Spleen (tissue), 11 donors: ENCODE data around the gene SAA4. TPM values are rescaled to one million over a fixed set of nuclear protein-coding genes. Genes with fewer than 3 reads are reported as not detected.
"Not testable (repeated sequence)": the region's sequence is repeated elsewhere in the genome, so short reads cannot be mapped to it uniquely, and the experiment has no call there.

Experiments used
- DNase-seq: peaks from one replicate; pipeline ENCODE4 v3.0.0-alpha.2; 2020
- H3K27ac ChIP-seq, 8 donors: fragments of 200-600 bp; sonication (generic) in 7 of 8; 1 replicate in 4 of 8; 2 replicates in 4 of 8; pipeline versions ENCODE4 v1.5.0 to v1.8.0; 2016 to 2021; ENCODE audit warnings: inconsistent platforms in 4 of 8, mild to moderate bottlenecking in 4 of 8, moderate library complexity in 1 of 8
- H3K27me3 ChIP-seq, 7 donors: fragments of 200-600 bp; sonication (generic) in 6 of 7; replicated peaks in 1 of 7; 1 replicate in 4 of 7; 2 replicates in 3 of 7; pipeline versions ENCODE4 v1.5.0 to v1.8.0; 2016 to 2021; ENCODE audit warnings: inconsistent platforms in 3 of 7, mild to moderate bottlenecking in 1 of 7
- H3K36me3 ChIP-seq, 6 donors: fragments of 200-600 bp; sonication (generic) in 5 of 6; 1 replicate in 4 of 6; 2 replicates in 2 of 6; pipeline versions ENCODE4 v1.5.0 to v1.8.0; 2016 to 2021; ENCODE audit warnings: inconsistent platforms in 2 of 6
- H3K4me1 ChIP-seq, 6 donors: fragments of 200-600 bp; sonication (generic) in 5 of 6; 1 replicate in 3 of 6; 2 replicates in 3 of 6; pipeline versions ENCODE4 v1.5.0 to v1.8.0; 2016 to 2021; ENCODE audit warnings: inconsistent platforms in 3 of 6
- H3K4me3 ChIP-seq, 8 donors: fragments of 200-600 bp; sonication (generic) in 7 of 8; 1 replicate in 4 of 8; 2 replicates in 4 of 8; pipeline versions ENCODE4 v1.5.0 to v1.8.0; 2016 to 2021; ENCODE audit warnings: inconsistent platforms in 4 of 8, mild to moderate bottlenecking in 4 of 8, moderate library complexity in 2 of 8
- H3K9me3 ChIP-seq, 8 donors: fragments of 200-600 bp; sonication (generic) in 7 of 8; 1 replicate in 4 of 8; 2 replicates in 4 of 8; pipeline versions ENCODE4 v1.5.0 to v1.8.0; 2016 to 2021; ENCODE audit warnings: inconsistent platforms in 4 of 8
- POLR2A ChIP-seq, 3 donors: fragments of 450-650 bp; IDR thresholded peaks; one replicate each; pipeline ENCODE4 v1.5.1; 2017; ENCODE audit warnings: antibody characterized with exemption in 3 of 3, mild to moderate bottlenecking in 1 of 3
- POLR2AphosphoS5 ChIP-seq, 3 donors: sonication (generic); formaldehyde crosslinking; IDR thresholded peaks; one replicate each; pipeline ENCODE4 v1.5.1; 2017; ENCODE audit warnings: antibody characterized with exemption in 3 of 3
- WGBS, 5 donors: extraction: QIAGEN DNeasy Blood & Tissue Kit in 3 of 5; methylation state at CpG; one replicate each; pipeline versions ENCODE4 v1.1.5 to v1.1.7; 2013 to 2018; 5-methylcytosine and 5-hydroxymethylcytosine counted together
- intact Hi-C: fragments of 100-400 bp; cut with DNase I; formaldehyde crosslinking; loops from one replicate; pipeline ENCODE4 v1.15.0; 2023; ENCODE audit warnings: low total_unique reads
- polyA plus RNA-seq, 3 donors: library from polyadenylated mRNA; stranded (reverse); fragments of 200-250 nt; gene quantifications; one replicate each; pipeline ENCODE4 v1.2.1, GENCODE V29; 2013
- total RNA-seq, 7 donors: library from RNA; depleted of rRNA in 3 of 7; stranded (reverse); fragments of >200 nt in 3 of 7; fragmentation: NEBNext Ultra II Directional in 4 of 7; extraction: Animal tissue kit (Norgen Biotek cat#: 25700) in 4 of 7; gene quantifications; one replicate each; pipeline versions ENCODE4 v1.1.0 to v1.2.1, GENCODE V29; 2016 to 2021
- TF ChIP-seq, protein P1 (sequence below), 11 experiments: fragments of 200-600 bp in 7 of 11; fragments of 450-650 bp in 4 of 11; sonication (generic) in 4 of 11; IDR thresholded peaks in 8 of 11; conservative IDR thresholded peaks in 3 of 11; 1 replicate in 7 of 11; 2 replicates in 4 of 11; pipeline versions ENCODE4 v1.4.0 to v1.8.0; 2016 to 2021; ENCODE audit warnings: antibody characterized with exemption in 11 of 11, inconsistent platforms in 4 of 11, mild to moderate bottlenecking in 1 of 11
- donor health status: healthy with polysubstance abuse.
- donor health status: DM: no; HTN: no; CAD: no; lungs with moderate emphysema.
- donor health status: DM: no; HTN: no; CAD: no.
- donor health status: Bipolar disorder and iron deficiency.
- donor health status: healthy.
- donor health status: DM: no; HTN: no; CAD: no.
- donor health status: DM: yes; HTN: yes; CAD: no.

The SAA4 gene
- total and polyA plus RNA-seq, 10 donors: 0.22 TPM; not detected in 9

DNA sequence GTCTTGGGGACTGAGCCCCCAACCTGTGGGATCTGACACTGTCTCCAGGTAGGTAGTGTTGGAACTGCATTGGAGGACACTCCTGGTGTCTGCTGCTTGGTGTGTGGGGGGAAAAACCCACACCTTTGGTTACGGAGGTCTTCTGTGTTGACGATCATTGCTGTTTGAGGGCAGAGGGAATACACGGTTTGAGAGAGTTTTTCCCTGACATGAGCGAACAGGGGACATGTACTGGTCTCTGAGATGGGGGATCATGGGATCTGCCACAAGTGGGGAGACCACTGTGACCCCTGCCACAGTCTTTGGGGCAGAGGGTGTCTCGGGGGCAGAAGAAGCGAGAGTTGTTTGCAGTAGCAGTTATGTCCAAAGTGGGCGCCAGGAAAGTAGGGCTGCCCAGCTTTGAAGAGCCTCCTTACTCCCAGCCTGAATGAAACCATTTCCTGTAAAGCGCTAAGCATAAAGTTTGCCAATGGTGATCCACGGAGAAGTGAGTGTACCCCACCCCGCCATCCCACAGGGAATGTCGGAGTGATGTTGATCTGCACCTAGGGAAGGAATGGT is 17.3 kb upstream of the SAA4 start:
- H3K27ac ChIP-seq: no peak overlapping the region
- intact Hi-C loops: no loop called here
- no peaks in the 10 kb centered on the region for H3K36me3 ChIP-seq
- no peaks in the 10 kb centered on the region for H3K9me3 ChIP-seq
- no peak for TF ChIP-seq POLR2AphosphoS5 (IDR thresholded peaks at IDR 0.05)
- DNase-seq: no peak
- H3K4me1 ChIP-seq: no peaks in the 10 kb centered on the region
- no peak overlapping the region for H3K4me3 ChIP-seq
- 79 to 88% (median 85%) methylated on average over 11 of the region's 11 CpGs for WGBS, 5 donors
- H3K27me3 ChIP-seq: no peaks in the 10 kb centered on the region

DNA sequence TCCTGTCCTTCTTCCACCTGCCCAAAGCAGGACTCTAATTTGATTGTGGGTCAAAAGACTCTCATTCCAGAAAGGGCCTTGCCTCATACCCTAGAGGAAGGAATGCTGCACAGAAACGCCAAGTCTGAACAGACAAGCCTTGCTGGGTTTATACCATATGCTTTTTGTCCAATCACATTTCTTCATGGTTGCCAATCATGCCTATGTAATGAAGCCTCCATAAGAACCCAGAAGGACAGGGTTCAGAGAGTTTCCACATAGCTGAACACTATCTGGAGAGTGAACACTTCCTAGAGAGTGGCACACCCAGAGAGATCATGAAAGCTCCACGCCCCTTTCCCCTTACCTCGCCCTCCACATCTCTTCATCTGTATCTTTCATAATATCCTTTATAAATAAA is 16.6 kb upstream of the SAA4 start:
- intact Hi-C loops: no loop called here
- H3K4me1 ChIP-seq: no peaks in the 10 kb centered on the region
- TF ChIP-seq, protein P1, sequence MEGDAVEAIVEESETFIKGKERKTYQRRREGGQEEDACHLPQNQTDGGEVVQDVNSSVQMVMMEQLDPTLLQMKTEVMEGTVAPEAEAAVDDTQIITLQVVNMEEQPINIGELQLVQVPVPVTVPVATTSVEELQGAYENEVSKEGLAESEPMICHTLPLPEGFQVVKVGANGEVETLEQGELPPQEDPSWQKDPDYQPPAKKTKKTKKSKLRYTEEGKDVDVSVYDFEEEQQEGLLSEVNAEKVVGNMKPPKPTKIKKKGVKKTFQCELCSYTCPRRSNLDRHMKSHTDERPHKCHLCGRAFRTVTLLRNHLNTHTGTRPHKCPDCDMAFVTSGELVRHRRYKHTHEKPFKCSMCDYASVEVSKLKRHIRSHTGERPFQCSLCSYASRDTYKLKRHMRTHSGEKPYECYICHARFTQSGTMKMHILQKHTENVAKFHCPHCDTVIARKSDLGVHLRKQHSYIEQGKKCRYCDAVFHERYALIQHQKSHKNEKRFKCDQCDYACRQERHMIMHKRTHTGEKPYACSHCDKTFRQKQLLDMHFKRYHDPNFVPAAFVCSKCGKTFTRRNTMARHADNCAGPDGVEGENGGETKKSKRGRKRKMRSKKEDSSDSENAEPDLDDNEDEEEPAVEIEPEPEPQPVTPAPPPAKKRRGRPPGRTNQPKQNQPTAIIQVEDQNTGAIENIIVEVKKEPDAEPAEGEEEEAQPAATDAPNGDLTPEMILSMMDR (IDR thresholded peaks at IDR 0.05 in 8 of 11, conservative IDR thresholded peaks at IDR 0.05 in 3 of 11): no peak
- no peak for TF ChIP-seq POLR2A (IDR thresholded peaks at IDR 0.05)
- no peak for TF ChIP-seq POLR2AphosphoS5 (IDR thresholded peaks at IDR 0.05)
- no peaks in the 10 kb centered on the region for H3K27me3 ChIP-seq
- whole genome bisulfite sequencing, 5 donors: 78 to 94% (median 84%) methylated on average over 3 of the region's 3 CpGs
- H3K36me3 ChIP-seq: no peaks in the 10 kb centered on the region
- DNase-seq: no peak
- no peaks in the 10 kb centered on the region for H3K9me3 ChIP-seq
- no peak overlapping the region for H3K27ac ChIP-seq
- H3K4me3 ChIP-seq: no peak overlapping the region

DNA sequence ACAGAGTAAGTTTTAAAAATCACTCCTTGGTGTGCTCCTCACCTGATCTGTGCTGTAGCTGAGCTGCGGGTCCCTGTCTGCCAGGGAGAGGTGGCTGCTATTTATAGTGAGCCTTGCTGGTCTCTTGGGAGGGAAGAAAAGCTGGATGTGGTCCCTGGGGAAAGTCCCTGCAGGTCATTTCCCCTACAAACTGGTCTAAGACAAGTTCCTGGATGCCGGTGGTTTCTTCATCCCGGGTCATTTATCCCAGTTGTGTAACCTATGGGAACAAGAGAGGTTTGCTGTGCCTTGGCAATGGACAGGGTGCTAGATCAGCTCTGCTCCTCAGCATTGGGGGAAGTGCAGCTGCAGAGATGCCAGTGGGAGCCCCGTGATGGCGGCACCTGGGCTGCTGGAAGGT is 12.0 kb upstream of the SAA4 start, which contains the start of gene SAA2:
Gene SAA2, minus strand, starts transcription at position 108 of the 400 bp plus-strand sequence. CDS start 657 bp downstream, outside the sequence.
- Histone ChIP-seq H3K27me3 (no peaks in the 10 kb centered on the region), H3K4me1 (peaks cover 0 to 10% (median 0%) of the 10 kb centered on the region in 6 donors), H3K4me3 (no peak within 1 kb of the TSS), H3K36me3 (no peaks in the 10 kb centered on the region), H3K9me3 (peaks cover 0 to 3% (median 0%) of the 10 kb centered on the region in 8 donors), H3K27ac (no peak within 1 kb of the TSS)
- 66 to 75% (median 72%) methylated on average over 5 of the region's 5 CpGs for WGBS, 5 donors
- TF ChIP-seq POLR2A (IDR thresholded peaks at IDR 0.05): no peak
- TF ChIP-seq, protein P1 (IDR thresholded peaks at IDR 0.05 in 8 of 11, conservative IDR thresholded peaks at IDR 0.05 in 3 of 11): no peak
- TF ChIP-seq POLR2AphosphoS5 (IDR thresholded peaks at IDR 0.05): no peak
- intact Hi-C loops: no loop called here
- no peak for DNase-seq

DNA sequence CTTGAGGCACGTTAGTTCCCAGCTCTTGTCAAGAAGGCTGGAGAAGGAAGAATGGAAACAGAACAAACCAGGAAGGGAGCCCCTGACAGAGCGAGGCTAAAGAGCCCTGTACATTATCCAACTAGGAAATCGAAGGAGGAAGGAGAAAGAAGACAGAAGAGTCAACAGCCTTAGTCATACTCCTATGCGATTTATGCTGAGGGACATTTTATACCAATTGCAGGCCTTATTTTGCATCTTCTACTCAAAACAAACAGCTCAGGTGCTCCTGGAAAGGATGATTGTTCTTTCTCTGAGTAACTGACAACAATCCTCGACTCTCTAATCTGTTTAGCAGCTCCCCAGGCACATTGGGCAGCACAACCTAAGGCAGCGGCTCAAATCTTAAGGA is 10.6 kb upstream of the SAA4 start:
- DNase-seq, H3K27me3 ChIP-seq, H3K36me3 ChIP-seq, H3K9me3 ChIP-seq, intact Hi-C loops, H3K4me1 ChIP-seq, H3K4me3 ChIP-seq: not testable (repeated sequence)
- peak overlapping the region in 4 of 8 donors; percentile 62 to 75 (median 64) for H3K27ac ChIP-seq
- 42 to 68% (median 59%) methylated on average over 1 to 3 of the region's 6 CpGs for WGBS, 5 donors

DNA sequence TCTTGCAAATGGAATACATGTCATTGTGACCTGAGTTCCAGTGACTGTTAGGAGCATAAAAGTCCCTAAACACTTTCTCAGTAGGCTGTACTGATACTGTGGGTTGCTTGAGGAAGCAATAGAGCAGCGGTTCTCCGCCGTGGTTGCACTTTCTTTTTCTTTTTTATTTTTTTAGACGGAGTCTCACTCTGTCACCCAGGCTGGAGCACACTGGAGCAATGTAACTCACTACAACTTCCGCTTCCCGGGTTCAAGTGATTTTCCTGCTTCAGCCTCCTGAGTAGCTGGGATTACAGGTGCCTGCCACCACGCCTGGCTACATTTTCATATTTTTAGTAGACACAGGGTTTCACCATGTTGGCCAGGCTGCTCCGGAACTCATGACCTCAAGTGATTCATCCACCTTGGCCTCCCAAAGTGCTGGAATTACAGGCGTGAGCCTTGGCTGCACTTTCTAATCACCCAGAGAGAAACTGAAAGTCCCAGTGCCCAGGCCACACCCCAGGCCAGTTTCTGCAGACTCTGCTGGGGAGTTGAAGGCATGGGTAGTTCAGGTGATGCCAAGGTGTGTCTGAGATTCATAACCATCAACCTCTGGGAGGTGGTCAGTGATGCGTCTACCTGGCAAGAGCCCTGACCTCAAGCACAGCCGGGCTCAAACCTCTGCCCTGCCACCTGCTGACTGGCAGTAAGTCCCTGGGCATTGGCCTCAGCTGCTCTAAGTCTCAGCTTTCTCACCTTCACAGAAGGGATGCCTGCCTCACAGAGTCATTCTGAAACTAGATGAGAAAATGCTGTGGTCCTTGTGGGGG is 10.0 kb upstream of the SAA4 start:
- H3K4me1 ChIP-seq, H3K36me3 ChIP-seq, H3K27me3 ChIP-seq, H3K9me3 ChIP-seq, DNase-seq, intact Hi-C loops: not testable (repeated sequence)
- WGBS, 5 donors: 47 to 63% (median 54%) methylated on average over 9 to 11 of the region's 11 CpGs
- peak overlapping the region in 5 of 8 donors; percentile 22 to 75 (median 62) for H3K27ac ChIP-seq
- peak overlapping the region in 2 of 8 donors; percentile 7 to 48 for H3K4me3 ChIP-seq
